GM21423 (cell line): ENCODE data around the gene PPP2R2C.

Experiments
- ATAC-seq: cut with Tn5 transposase; IDR thresholded peaks from one replicate; pipeline ENCODE4 v1.9.1; 2021; ENCODE audit warnings: mild to moderate bottlenecking, moderate library complexity; ENCODE audit not compliant: unreplicated experiment

PPP2R2C gene

DNA sequence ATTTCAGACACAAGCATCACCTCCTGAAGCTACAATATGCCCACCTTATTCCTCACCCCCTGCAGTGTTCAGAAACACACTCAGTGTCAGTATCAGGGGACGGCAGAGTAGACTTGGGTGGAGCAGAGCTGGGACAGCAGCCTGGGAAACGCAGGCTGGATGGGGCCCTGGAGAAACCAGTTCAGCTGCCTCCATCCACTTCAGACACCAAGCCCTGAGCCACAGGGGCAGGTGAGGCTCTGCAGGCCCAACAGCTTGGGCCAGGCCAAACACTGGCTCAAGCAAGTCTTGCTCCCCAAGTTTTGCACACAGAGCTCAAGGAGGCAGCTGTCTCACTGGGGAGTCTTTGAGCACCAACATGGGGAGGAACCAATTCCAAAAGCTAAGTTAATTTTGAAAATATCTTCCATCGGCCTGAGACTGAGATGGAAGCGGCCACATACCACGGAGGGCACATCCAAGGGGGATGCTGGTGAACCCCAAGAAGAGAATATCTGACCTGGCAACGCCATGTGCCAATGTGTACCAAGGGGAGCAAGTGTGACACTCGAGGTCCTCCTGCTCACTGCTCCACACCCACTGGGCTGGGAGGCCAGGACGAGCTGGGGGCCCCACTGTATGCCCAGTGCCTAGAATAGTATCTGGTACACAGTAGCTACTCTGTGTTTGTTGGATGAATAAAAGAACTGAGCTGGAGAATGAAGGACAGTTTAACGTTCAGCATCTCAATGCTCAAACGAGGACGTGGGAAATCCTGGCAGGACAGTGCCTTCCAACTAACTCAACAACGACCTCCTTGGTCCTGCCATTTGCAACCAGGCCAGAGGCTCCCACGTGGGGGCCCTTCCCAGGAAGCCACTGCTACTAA lies 45.6 kb downstream of the PPP2R2C start:
- ATAC-seq, result no peak

DNA sequence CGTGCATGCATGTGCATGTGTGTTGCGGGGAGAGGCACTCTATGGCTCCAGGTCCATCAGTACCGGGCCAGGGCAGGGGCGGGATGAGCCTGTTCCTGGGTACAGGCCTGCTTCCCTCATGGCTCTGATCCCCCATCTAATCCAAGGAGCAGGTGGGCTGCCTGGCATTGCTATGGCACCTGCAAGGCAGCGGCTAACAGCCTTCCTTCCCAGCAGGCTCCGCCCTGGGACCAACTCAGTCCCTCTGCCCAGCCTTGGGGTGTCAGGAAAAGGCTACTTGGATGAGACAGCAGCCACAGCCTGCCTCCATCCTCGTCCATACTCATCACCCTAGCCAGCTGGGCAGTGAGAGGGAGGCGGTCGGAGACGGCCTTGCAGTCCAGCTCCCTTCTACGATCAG lies 46.5 kb downstream of the PPP2R2C start:
- ATAC-seq, result no peak

DNA sequence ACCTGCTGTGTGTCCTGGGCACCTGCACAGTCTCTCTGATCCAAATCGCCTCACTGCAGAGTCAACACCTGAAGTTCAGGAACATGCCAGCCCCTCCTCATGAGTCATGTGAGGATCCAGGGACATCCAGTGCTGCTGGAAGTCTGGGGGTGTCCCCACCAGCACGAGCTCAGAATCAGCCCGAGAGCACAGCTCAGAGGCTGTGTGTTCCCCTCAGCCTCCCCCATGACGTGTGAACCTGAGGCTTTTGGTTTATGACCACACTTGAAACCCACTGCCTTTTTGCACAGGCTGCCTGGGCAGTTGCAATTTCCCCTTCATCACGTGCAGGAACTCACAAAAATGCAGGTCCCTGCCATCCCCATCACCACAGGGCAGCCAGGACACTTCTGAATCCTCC lies 47.1 kb downstream of the PPP2R2C start:
- ATAC-seq, result peak; percentile 42

DNA sequence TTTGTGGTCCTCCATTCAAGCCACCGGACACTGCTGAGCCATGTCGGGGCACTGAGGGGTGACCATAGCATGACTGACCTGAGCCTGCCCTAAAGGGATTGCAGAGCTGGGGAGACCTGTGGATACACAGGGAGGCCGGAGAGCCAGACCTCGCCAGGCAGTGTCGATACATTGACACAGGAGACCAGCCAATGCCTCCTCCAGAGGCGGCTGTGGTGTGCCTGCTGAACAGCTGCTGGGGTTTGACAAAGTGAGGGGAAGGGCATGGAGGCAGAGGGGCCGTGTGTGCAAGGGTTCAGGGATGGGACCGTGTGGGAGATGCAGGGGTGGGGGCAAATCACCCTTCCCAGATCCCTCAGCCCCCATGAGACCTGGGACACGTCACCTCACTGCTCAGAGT lies 48.0 kb downstream of the PPP2R2C start:
- no peak for ATAC-seq

DNA sequence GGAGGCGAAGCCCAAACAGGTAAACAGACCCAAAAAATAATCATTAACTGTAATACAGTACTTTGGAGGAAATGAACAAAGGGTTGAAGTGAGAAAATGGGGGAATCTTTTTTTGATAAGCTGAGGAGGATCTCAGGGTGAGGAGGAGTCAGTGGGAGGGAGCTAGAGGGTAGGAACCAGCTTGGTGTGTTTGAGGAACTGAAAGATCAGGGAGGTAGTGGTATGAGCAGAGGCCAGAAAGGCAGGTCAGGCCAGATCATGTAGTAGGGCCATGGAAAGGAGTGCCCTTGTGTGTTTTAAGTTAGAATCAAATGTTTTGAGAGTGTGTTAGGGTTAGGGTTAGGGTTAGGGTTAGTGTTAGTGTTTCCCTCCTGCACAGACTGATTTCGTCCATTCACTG lies 48.8 kb downstream of the PPP2R2C start:
- peak; percentile 86 for ATAC-seq

GRCh38 chr4:6422866-6423265 lies 49.5 kb downstream of the PPP2R2C start:
- no peak for ATAC-seq

DNA sequence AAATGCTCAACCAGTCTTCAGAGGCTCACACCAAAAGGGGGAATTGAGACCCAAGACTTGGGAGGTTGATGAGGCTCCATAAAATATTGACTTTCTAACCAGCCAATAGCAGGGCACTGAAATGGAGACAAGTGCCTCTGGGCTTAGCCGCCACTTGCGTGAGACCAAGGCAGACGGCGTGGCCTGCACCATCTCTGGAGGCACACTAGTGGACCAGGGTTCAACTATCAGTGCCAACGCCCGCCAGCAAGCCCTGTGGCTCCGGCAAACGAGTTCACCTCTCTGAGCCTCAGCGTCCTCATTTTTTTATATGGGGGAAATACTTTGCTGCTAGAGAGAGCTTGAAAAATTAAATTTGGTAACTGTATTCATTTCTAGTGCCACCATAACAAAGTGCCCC lies 50.3 kb downstream of the PPP2R2C start:
- no peak for ATAC-seq

GRCh38 chr4:6421397-6421796 lies 51.0 kb downstream of the PPP2R2C start:
- no peak for ATAC-seq

DNA sequence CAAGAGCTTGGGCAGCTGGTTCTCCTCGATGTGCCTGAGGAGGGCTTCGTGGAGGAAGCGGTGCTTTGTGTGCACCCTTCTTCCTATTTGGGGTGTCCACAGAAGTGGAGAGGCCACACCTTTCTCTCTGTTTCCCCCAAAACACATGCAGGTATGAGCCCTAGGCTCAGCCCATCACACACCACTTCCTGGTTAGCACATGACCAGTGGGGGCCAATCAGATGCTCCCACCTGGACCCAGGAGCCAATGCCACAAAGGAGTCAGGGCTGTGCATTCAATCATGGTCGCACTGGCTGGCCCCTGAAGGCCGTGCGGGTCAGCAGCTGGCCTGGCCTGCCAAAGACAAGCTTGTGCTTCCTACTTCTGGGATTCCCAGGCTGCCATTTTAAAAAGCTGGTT lies 51.4 kb downstream of the PPP2R2C start:
- no peak for ATAC-seq

DNA sequence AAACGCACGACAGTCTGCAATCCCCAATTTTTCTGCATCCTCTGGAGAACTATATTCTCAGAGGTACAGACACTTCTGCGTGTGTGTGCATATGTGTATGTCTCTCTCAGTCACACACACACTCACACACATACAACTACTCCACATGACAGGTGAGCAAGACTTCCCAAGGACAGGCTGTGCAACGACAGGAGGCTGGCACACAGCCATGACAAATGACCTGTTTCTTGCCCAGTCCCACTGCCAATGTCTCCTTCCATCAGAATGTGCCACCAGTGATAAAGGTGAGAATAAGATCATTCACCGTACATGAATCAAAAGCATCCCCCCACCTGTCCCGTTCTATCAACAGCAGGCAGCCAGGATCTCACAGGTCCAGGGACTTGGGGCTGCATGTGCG lies 52.4 kb downstream of the PPP2R2C start:
- ATAC-seq, result no peak

DNA sequence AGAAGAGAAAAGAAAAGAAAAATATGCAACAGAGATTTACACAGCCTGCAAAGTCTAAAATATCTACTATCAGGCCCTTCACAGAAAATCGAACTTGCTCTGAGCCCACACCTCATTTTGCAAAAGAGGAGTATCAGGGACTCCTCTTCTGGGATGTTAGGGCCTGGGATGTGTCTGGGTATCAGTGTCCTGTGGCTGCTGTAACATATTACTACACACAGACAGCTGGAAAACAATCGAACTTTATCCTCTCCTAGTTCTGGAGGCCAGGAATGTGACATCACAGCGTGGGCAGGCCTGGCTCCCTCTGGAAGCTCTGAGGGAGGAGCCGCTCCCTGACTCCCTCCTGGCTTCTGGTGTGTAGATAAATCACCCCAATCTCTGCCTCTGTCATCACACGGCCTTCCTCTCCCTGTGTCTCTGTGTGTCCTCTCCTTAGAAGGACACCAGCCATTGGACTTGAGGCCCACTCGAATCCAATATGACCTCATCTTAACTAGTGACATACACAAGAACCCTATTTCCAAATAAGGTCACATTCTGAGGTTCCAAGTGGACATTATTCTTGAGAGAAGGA lies 52.9 kb downstream of the PPP2R2C start:
- no peak for ATAC-seq

- ATAC-seq, result no peak
Observed at GRCh38 chr4:6418193-6418755, 54.1 kb downstream of the PPP2R2C start.

DNA sequence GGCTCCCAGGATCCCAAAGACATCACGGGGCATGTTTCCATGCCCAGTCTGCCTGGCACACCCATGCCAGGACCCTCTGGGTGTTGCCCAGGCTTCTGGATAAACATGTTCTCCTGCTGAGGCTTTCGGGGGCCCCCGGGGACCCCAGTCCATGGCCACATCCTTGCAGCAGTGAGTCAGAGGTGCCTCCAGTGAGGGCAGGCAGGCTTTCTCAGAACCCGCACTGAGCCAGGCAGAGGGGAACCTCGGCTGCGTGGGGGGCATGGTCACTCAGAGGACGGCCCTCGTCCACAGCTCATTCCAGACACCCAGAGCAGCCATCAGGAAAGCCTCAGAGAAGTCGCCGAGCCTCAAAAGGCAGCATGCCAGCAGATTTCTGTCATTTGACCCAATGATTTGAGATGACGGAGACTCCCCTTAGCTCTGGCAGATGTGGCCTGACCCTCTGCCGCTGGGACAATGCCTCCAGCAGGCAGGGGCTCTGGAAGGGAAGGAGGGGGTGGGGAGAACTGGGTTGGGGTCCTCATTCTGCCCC lies 54.8 kb downstream of the PPP2R2C start:
- ATAC-seq, result no peak

DNA sequence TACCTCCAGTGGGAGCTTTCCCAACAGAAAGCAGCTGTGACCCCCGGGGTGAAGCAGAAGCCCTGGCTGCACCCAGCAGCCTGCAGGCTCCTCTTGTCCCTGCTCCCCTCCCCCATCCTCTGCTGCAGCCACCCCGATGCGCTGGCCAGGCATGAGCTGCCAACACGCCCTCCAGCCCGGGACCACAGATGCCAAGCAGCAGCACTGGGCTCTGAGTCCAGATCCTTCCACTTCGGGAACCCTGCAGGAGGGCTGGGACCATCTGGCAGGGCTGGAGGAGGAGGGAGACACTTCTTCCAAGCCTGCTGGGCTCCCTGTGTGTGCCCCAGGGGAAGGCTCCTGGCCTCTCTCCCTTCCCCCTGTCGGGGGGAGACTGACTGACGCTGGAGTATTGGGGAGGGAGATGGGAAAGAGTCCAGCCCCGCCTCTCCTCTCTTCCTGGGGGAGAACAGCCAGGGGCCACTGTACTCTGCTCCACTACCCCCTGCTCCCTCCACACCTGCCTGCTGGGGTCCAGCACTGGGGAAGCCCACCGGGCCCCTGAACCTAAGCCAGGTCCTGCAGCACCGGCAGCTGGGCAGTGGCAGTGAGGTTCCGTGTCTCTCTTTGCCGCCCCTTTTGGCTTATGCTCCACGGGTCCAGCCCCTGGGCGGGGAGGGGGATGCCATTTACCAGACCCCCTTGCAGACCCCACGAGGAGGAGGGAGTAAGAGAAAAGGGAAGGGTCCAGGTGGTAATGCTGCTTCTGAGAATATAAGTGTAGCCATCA lies 55.7 kb downstream of the PPP2R2C start:
- ATAC-seq, result no peak

DNA sequence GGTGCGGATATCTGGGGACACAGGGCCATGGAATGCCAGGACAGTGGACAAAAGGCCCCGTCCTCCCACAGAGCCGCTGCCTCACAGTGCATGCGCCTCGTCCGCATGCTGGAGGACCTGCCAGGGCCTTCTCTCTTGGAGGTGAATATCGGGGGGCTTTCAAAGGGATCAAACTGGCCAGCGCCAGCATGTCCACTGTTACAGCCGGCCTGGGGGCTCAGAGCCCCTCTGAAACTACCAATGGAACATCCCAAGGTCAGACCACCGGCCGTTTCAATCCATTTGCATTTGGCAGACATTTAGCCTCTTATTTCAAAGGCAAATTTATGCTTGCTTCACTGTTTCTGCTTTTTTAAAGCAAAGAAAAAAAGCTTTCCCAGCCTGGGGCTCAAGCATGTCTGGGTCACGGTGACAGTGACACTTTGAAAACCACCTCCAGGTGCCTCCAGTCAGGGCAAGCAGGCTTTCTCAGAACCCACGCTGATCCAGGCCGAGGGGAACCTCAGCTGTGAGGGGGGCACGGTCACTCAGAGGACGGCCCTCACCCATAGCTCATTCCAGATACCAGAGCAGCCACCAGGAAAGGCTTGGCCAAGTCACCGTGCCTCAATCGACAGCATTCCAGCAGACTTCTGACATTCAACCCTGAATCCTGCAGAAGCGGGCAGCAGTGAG lies 57.2 kb downstream of the PPP2R2C start:
- ATAC-seq, result no peak

- ATAC-seq, result no peak
Observed at GRCh38 chr4:6414578-6414977, 57.8 kb downstream of the PPP2R2C start.

DNA sequence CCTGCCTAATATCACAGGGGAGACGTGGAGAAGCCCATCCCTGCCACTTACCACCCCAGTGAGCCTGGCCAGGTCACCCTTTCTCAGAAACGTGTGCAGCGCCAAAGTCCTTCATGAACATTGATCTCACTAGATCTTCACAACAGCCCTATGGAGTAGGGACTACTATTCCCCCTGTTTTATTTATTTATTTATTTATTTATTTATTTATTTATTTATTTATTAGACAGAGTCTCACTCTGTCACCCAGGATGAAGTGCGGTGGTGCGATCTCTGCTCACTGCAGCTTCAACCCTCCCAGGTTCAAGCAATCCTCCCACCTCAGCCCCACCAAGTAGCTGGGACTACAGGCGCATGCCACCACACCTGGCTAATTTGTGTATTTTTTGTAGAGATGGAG lies 61.8 kb downstream of the PPP2R2C start:
- no peak for ATAC-seq

DNA sequence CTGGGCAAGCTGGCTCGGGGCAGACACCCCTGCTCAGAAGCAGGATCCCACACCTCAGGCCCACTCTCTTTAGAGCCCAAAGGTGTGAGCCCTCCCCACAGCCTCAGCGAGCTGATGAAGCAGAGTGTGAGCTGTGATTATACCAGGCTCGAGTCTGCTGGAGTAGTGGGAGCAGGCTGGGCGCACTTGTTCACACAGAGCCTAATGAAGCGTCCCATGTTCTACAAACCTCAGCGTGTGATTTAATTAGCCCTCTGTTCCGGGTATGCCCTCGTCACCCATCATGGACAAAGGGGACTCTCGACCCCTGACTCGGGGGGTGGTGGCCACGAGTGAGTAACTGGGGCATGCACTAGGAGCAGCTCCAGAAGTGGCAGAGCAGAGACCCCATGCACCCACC lies 62.3 kb downstream of the PPP2R2C start:
- no peak for ATAC-seq

GRCh38 chr4:6409381-6409780 lies 63.0 kb downstream of the PPP2R2C start:
- no peak for ATAC-seq

DNA sequence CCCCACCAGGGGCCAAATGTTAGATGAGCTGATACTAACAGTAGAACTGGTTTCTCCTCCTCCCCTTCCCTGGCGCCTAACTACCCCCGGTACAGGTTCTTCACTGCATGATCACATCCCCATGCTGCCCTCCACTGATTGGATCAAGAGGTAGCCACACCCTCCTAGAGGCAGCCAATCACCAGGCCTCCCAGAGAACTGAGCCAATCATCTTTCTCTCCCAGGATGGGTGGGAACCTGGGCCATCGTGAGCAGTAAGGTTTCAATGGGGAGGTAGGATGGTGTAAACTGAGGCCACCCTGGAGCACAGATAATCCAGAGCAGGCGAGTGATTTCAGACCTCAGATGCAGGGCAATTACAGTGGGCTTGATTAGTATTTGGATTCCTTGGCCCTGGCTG lies 64.2 kb downstream of the PPP2R2C start:
- no peak for ATAC-seq

GRCh38 chr4:6405397-6405706 lies 67.1 kb downstream of the PPP2R2C start:
- ATAC-seq, result no peak
